NCI-H1694 (cell line): Measurements from ENCODE around the gene DALRD3.

Experiments
- DNase-seq: peaks from one replicate; lab custom pipeline; 2025; lab: John Stamatoyannopoulos, UW

Gene DALRD3

GRCh38 chr3:49004352-49005302, 13.8 kb downstream of the DALRD3 start:
- no peak for DNase-seq

GRCh38 chr3:49001155-49001554, 17.2 kb downstream of the DALRD3 start:
- no peak for DNase-seq

GRCh38 chr3:48999085-48999858, 19.1 kb downstream of the DALRD3 start:
- no peak for DNase-seq

GRCh38 chr3:48997714-48998637, 20.4 kb downstream of the DALRD3 start:
- DNase-seq, result no peak

GRCh38 chr3:48997102-48997635, 21.2 kb downstream of the DALRD3 start:
- no peak for DNase-seq

GRCh38 chr3:48996640-48997039, 21.7 kb downstream of the DALRD3 start:
- DNase-seq, result no peak

GRCh38 chr3:48993834-48994233, 24.5 kb downstream of the DALRD3 start:
- no peak for DNase-seq

GRCh38 chr3:48991851-48992545, 26.4 kb downstream of the DALRD3 start:
- no peak for DNase-seq

- no peak for DNase-seq
These were observed 27.5 kb downstream of the DALRD3 start for GRCh38 chr3:48990636-48991469.

GRCh38 chr3:48989796-48990635, 28.4 kb downstream of the DALRD3 start, which contains the start of gene P4HTM:
Gene P4HTM (plus strand): TSS chr3:48990241. CDS start chr3:48990257, 16 bp downstream.
- no peak for DNase-seq

- no peak for DNase-seq
These were observed 29.1 kb downstream of the DALRD3 start for GRCh38 chr3:48989126-48989795.

- no peak for DNase-seq
These were observed 32.5 kb downstream of the DALRD3 start for GRCh38 chr3:48985831-48986376.

GRCh38 chr3:48984663-48985062, 33.7 kb downstream of the DALRD3 start:
- no peak for DNase-seq

GRCh38 chr3:48983096-48983495, 35.3 kb downstream of the DALRD3 start:
- DNase-seq, result no peak

GRCh38 chr3:48982686-48983085, 35.7 kb downstream of the DALRD3 start:
- DNase-seq, result no peak

- no peak for DNase-seq
These were observed 36.4 kb downstream of the DALRD3 start for GRCh38 chr3:48982016-48982415.

- DNase-seq, result no peak
These were observed 38.1 kb downstream of the DALRD3 start for GRCh38 chr3:48980295-48980694.

- DNase-seq, result no peak
These were observed 38.9 kb downstream of the DALRD3 start for GRCh38 chr3:48979451-48979850.
